ENCODE data around the gene SPINT2. TPM values are rescaled to one million over a fixed set of nuclear protein-coding genes. Genes with fewer than 3 reads are reported as not detected.

Gene SPINT2
- polyA plus RNA-seq, 1 donor (not counting 4 experiments of a cell fraction or from before 2014, with no cell fraction given): 363 TPM

DNA sequence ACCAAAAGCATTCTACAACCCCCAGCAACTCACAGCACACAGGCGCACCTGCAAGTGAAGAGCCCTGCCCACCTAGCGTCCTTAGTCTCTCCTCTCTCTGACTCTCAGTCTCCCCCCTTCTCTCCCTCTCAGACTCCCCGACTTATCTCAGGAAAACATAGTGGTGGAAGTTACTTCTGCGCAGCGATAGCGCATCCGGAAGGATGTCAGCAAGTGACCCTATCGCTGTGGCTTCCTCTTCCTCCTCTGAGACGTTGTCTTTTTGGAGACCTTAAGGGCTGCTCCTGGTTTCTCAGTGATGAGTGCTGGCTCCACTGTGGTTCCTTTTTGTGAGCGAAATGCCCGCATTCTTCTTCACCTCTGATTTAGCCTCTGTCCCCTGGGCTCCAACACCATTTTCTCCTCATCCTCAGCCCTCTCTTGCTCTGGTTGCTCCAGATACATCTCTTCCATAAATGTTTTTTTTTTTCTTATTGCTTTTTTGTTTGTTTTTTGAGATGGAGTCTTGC lies 52.8 kb downstream of the SPINT2 start:
- H3K4me1 ChIP-seq (ENCODE audit: control insufficient read depth, extremely low read depth, insufficient read depth, low read length): peaks cover 38% of the 10 kb centered on the region
- no peak for FAIRE-seq

DNA sequence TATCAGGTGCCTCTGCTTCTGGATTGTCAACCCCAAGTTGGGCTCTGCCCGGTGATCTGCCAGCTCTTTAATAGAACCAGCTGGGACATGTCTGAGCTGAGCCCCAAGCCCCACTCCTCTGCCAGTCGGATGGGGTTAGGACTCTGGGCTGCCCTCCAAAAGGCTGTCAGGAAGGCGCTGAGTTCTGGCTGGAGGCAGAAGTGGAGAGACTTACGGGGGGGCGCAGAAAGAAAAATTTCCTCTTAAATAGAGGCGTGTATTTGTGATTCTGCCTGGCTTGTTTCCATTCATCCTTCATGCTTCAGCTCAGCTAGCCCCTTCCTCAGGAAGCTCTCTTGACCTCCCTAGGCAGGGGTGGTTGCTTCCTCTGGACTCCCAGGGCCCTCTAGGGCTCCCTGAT lies 54.3 kb downstream of the SPINT2 start:
- peaks cover 47% of the 10 kb centered on the region for H3K4me1 ChIP-seq (ENCODE audit: control insufficient read depth, extremely low read depth, insufficient read depth, low read length)
- peaks cover 5 to 8% of the 10 kb centered on the region in 2 experiments for H3K36me3 ChIP-seq (ENCODE audit: control insufficient read depth in 2 of 2, extremely low read depth in 1 of 2, insufficient read depth in 2 of 2, low read length in 2 of 2)
- no peaks in the 10 kb centered on the region for H3K27me3 ChIP-seq (ENCODE audit: control insufficient read depth, extremely low read depth, insufficient read depth, low read length)
- peak overlapping the region; percentile 53 to 89 (median 71) for H3K4me3 ChIP-seq (ENCODE audit: control insufficient read depth in 2 of 3, extremely low read depth in 1 of 3, insufficient read depth in 2 of 3, low read depth in 1 of 3, low read length in 3 of 3)
- peak overlapping the region; percentile 83 for H3K9ac ChIP-seq (ENCODE audit: control insufficient read depth, extremely low read depth, insufficient read depth, low read length)
- DNase-seq (ENCODE audit: low read depth, low spot score) (no peak), FAIRE-seq (no peak)
- H2AFZ ChIP-seq (ENCODE audit: control insufficient read depth, low read length): no peak overlapping the region
- no peaks in the 10 kb centered on the region for H3K9me3 ChIP-seq (ENCODE audit: control insufficient read depth, low read depth, low read length)
- H3K79me2 ChIP-seq (ENCODE audit: control insufficient read depth, insufficient read depth, low read length): peaks cover 49% of the 10 kb centered on the region
- peaks cover 3% of the 10 kb centered on the region for H4K20me1 ChIP-seq (ENCODE audit: control insufficient read depth, extremely low read depth, insufficient read depth, low read length)
- dilution Hi-C loops (cut with MboI; ENCODE audit: extremely low pct_ligation_motif_present, low sequenced_read_pairs): no loop called here
- TF ChIP-seq CTCF (optimal IDR thresholded peaks at IDR 0.05 in 1 of 3, IDR thresholded peaks at IDR 0.05 in 1 of 3, conservative IDR thresholded peaks at IDR 0.05 in 1 of 3; ENCODE audit: extremely low read depth in 1 of 3, insufficient read depth in 2 of 3, low read length in 3 of 3) (no peak), EZH2 (IDR thresholded peaks at IDR 0.05; ENCODE audit: low read length) (no peak)
- no peaks in the 10 kb centered on the region for H3K9me1 ChIP-seq (ENCODE audit: control insufficient read depth, extremely low read depth, insufficient read depth, low read length)
- peak overlapping the region; percentile 93 for H3K4me2 ChIP-seq (ENCODE audit: control insufficient read depth, extremely low read depth, insufficient read depth, low read depth, low read length)
- peak overlapping the region; percentile 79 for H3K27ac ChIP-seq (ENCODE audit: control insufficient read depth, insufficient read depth, low read length)

More for the DNA sequence above, 52.8 kb downstream of the SPINT2 start:
- H3K9ac ChIP-seq (ENCODE audit: control insufficient read depth, extremely low read depth, insufficient read depth, low read length): no peak overlapping the region
- H3K9me3 ChIP-seq (ENCODE audit: control insufficient read depth, low read depth, low read length): no peaks in the 10 kb centered on the region
- H3K9me1 ChIP-seq (ENCODE audit: control insufficient read depth, extremely low read depth, insufficient read depth, low read length): no peaks in the 10 kb centered on the region
- DNase-seq (ENCODE audit: low read depth, low spot score): no peak
- TF ChIP-seq EZH2 (IDR thresholded peaks at IDR 0.05; ENCODE audit: low read length) (no peak), CTCF (optimal IDR thresholded peaks at IDR 0.05 in 1 of 3, IDR thresholded peaks at IDR 0.05 in 1 of 3, conservative IDR thresholded peaks at IDR 0.05 in 1 of 3; ENCODE audit: extremely low read depth in 1 of 3, insufficient read depth in 2 of 3, low read length in 3 of 3) (no peak)
- H3K4me2 ChIP-seq (ENCODE audit: control insufficient read depth, extremely low read depth, insufficient read depth, low read depth, low read length): no peak overlapping the region
- peaks cover 37% of the 10 kb centered on the region for H3K79me2 ChIP-seq (ENCODE audit: control insufficient read depth, insufficient read depth, low read length)
- no peak overlapping the region for H3K27ac ChIP-seq (ENCODE audit: control insufficient read depth, insufficient read depth, low read length)
- dilution Hi-C loops (cut with MboI; ENCODE audit: extremely low pct_ligation_motif_present, low sequenced_read_pairs): no loop called here
- peaks cover 0 to 2% of the 10 kb centered on the region in 2 experiments for H3K36me3 ChIP-seq (ENCODE audit: control insufficient read depth in 2 of 2, extremely low read depth in 1 of 2, insufficient read depth in 2 of 2, low read length in 2 of 2)
- H4K20me1 ChIP-seq (ENCODE audit: control insufficient read depth, extremely low read depth, insufficient read depth, low read length): peaks cover 3% of the 10 kb centered on the region
- H3K27me3 ChIP-seq (ENCODE audit: control insufficient read depth, extremely low read depth, insufficient read depth, low read length): no peaks in the 10 kb centered on the region
- H2AFZ ChIP-seq (ENCODE audit: control insufficient read depth, low read length): no peak overlapping the region
- no peak overlapping the region for H3K4me3 ChIP-seq (ENCODE audit: control insufficient read depth in 2 of 3, extremely low read depth in 1 of 3, insufficient read depth in 2 of 3, low read depth in 1 of 3, low read length in 3 of 3)

Measured in keratinocyte (primary cell).